Cardiac fibroblast (primary cell): ENCODE data around the gene HSPA1A.
A peak's percentile ranks its signal among the peaks of the same experiment; 100 is the strongest.
"Not testable (repeated sequence)": the region's sequence is repeated elsewhere in the genome, so short reads cannot be mapped to it uniquely, and the experiment has no call there.

Source experiments
- DNase-seq, 2 donors: peaks; one replicate each; pipeline versions ENCODE4 v3.0.0 to v3.0.0-alpha.2; 2010; ENCODE audit warnings: low read depth in 2 of 2
- H3K4me3 ChIP-seq, 2 donors: replicated peaks in 1 of 2; 1 replicate in 1 of 2; 2 replicates in 1 of 2; pipeline ENCODE4 v1.5.1; 2011; ENCODE audit warnings: low read depth in 2 of 2, low read length in 2 of 2, mild to moderate bottlenecking in 2 of 2, moderate library complexity in 1 of 2
- CTCF ChIP-seq: IDR thresholded peaks from one replicate; pipeline ENCODE4 v1.5.1; 2011; ENCODE audit warnings: low read depth, mild to moderate bottlenecking, low read length, inconsistent platforms

HSPA1A gene

GRCh38 chr6:31859923-31860322 lies 44.6 kb downstream of the HSPA1A start:
- no peak for DNase-seq
- H3K4me3 ChIP-seq = no peak overlapping the region
- TF ChIP-seq CTCF = no peak

- no peak overlapping the region for H3K4me3 ChIP-seq
- no peak for DNase-seq
- no peak for TF ChIP-seq CTCF
Measured at GRCh38 chr6:31860349-31860748, 45.0 kb downstream of the HSPA1A start.

- no peak for DNase-seq
- TF ChIP-seq CTCF = no peak
- H3K4me3 ChIP-seq = no peak overlapping the region
Measured at GRCh38 chr6:31861150-31861549, 45.8 kb downstream of the HSPA1A start.

- TF ChIP-seq CTCF = no peak
- peak overlapping the region; percentile 90 to 98 for H3K4me3 ChIP-seq
- no peak for DNase-seq
Measured at GRCh38 chr6:31861919-31862343, 46.6 kb downstream of the HSPA1A start.

- no peak for TF ChIP-seq CTCF
- peak; percentile 100 for DNase-seq
Measured at GRCh38 chr6:31862344-31863235, 47.2 kb downstream of the HSPA1A start, which contains the start of gene NEU1. NEU1 (minus strand) TSS chr6:31862821; CDS start chr6:31862776, 45 bp downstream.

GRCh38 chr6:31864123-31864562 lies 48.8 kb downstream of the HSPA1A start:
- DNase-seq = not testable (repeated sequence)
- peak overlapping the region; percentile 62 to 73 for H3K4me3 ChIP-seq

More at GRCh38 chr6:31862344-31863235, 47.2 kb downstream of the HSPA1A start, which contains the start of gene NEU1:
- peak within 1 kb of the TSS; percentile 90 to 98 for H3K4me3 ChIP-seq

GRCh38 chr6:31864818-31865204 lies 49.5 kb downstream of the HSPA1A start:
- TF ChIP-seq CTCF = no peak
- H3K4me3 ChIP-seq = no peak overlapping the region
- no peak for DNase-seq
